Neural progenitor cell (in vitro differentiated cells): ENCODE data around the gene DLG3. TPM values are rescaled to one million over a fixed set of nuclear protein-coding genes. Genes with fewer than 3 reads are reported as not detected.

Source experiments
- DNase-seq: peaks from one replicate; pipeline ENCODE4 v3.0.0-alpha.2; 2016; ENCODE audit warnings: low spot score
- H2AFZ ChIP-seq: fragments of 200-600 bp; sonication (generic); replicated peaks from 2 replicates; pipeline ENCODE4 v1.6.1; 2016; ENCODE audit warnings: antibody characterized with exemption
- H3F3A ChIP-seq: fragments of 200-600 bp; sonication (generic); 2 replicates; pipeline ENCODE4 v1.6.1; 2016; ENCODE audit warnings: antibody characterized with exemption, low read depth
- H3K27ac ChIP-seq: fragments of 200-600 bp; sonication (generic); 2 replicates; pipeline ENCODE4 v1.5.1; 2016; ENCODE audit warnings: mild to moderate bottlenecking
- H3K27me3 ChIP-seq: fragments of 200-600 bp; sonication (generic); 2 replicates; pipeline ENCODE4 v1.6.1; 2016; ENCODE audit warnings: mild to moderate bottlenecking, moderate library complexity
- H3K36me3 ChIP-seq: fragments of 200-600 bp; sonication (generic); 2 replicates; pipeline ENCODE4 v1.5.1; 2016
- H3K4me1 ChIP-seq: fragments of 200-600 bp; sonication (generic); 2 replicates; pipeline ENCODE4 v1.6.1; 2016; ENCODE audit warnings: mixed run types
- H3K4me2 ChIP-seq: fragments of 200-600 bp; sonication (generic); 2 replicates; pipeline ENCODE4 v1.6.1; 2016
- H3K4me3 ChIP-seq: fragments of 200-600 bp; sonication (generic); 2 replicates; pipeline ENCODE4 v1.5.1; 2016
- H3K79me2 ChIP-seq: fragments of 200-600 bp; sonication (generic); 2 replicates; pipeline ENCODE4 v1.6.1; 2016; ENCODE audit warnings: low read depth
- H3K9ac ChIP-seq: fragments of 200-600 bp; sonication (generic); 2 replicates; pipeline ENCODE4 v1.6.1; 2016
- H3K9me3 ChIP-seq: fragments of 200-600 bp; sonication (generic); 2 replicates; pipeline ENCODE4 v1.5.1; 2016; ENCODE audit warnings: low read depth
- H4K20me1 ChIP-seq: fragments of 200-600 bp; sonication (generic); 2 replicates; pipeline ENCODE4 v1.6.1; 2016; ENCODE audit warnings: low read depth
- H3K27ac Mint-ChIP-seq: 3 replicates; pipeline ENCODE4 v1.8.0; 2021; ENCODE audit warnings: mixed read lengths
- H3K27me3 Mint-ChIP-seq: 2 replicates; pipeline ENCODE4 v1.8.0; 2022; ENCODE audit warnings: low read depth, mild to moderate bottlenecking, inconsistent platforms, moderate library complexity, mixed read lengths; ENCODE audit not compliant: insufficient read depth
- H3K36me3 Mint-ChIP-seq: 3 replicates; pipeline ENCODE4 v1.8.0; 2021; ENCODE audit warnings: mixed read lengths
- H3K4me1 Mint-ChIP-seq: 3 replicates; pipeline ENCODE4 v1.8.0; 2021; ENCODE audit warnings: mixed read lengths
- H3K4me3 Mint-ChIP-seq: 3 replicates; pipeline ENCODE4 v1.8.0; 2021; ENCODE audit warnings: mild to moderate bottlenecking, moderate library complexity, mixed read lengths
- H3K9me3 Mint-ChIP-seq: 3 replicates; pipeline ENCODE4 v1.8.0; 2020; ENCODE audit warnings: mixed read lengths
- CTCF ChIP-seq: fragments of 200-600 bp; sonication (generic); IDR thresholded peaks from 2 replicates; pipeline ENCODE4 v1.5.1; 2017; ENCODE audit warnings: antibody characterized with exemption, mild to moderate bottlenecking
- EZH2 ChIP-seq: fragments of 200-600 bp; sonication (generic); IDR thresholded peaks from 2 replicates; pipeline ENCODE4 v1.6.1; 2017; ENCODE audit warnings: antibody characterized with exemption, mild to moderate bottlenecking, moderate library complexity
- EZH2phosphoT487 ChIP-seq: fragments of 200-600 bp; sonication (generic); IDR thresholded peaks from 2 replicates; pipeline ENCODE4 v1.6.1; 2017; ENCODE audit warnings: antibody characterized with exemption
- total RNA-seq: library from RNA; depleted of rRNA; stranded (reverse); fragments of >200 nt; gene quantifications from 2 replicates; pipeline ENCODE4 v1.2.3, GENCODE V29; 2015; ENCODE audit warnings: low replicate concordance

DLG3 gene
- total RNA-seq, 1 donor from 2014 or later, result 90.5 TPM

GRCh38 chrX:70405003-70405402 is 39.6 kb upstream of the DLG3 start:
- Mint-ChIP-seq H3K27ac (no peak overlapping the region), H3K36me3 (peaks cover 7% of the 10 kb centered on the region), H3K4me1 (no peaks in the 10 kb centered on the region), H3K27me3 (peaks cover 2% of the 10 kb centered on the region), H3K9me3 (peaks cover 2% of the 10 kb centered on the region), H3K4me3 (no peak overlapping the region)
- Histone ChIP-seq H4K20me1 (no peaks in the 10 kb centered on the region), H3F3A (no peaks in the 10 kb centered on the region), H3K4me3 (no peak overlapping the region), H2AFZ (no peak overlapping the region), H3K27me3 (no peaks in the 10 kb centered on the region), H3K4me2 (no peak overlapping the region), H3K27ac (no peak overlapping the region), H3K4me1 (no peaks in the 10 kb centered on the region), H3K36me3 (no peaks in the 10 kb centered on the region), H3K9me3 (no peaks in the 10 kb centered on the region), H3K79me2 (no peaks in the 10 kb centered on the region), H3K9ac (no peak overlapping the region)
- DNase-seq, result no peak
- TF ChIP-seq EZH2 (no peak), CTCF (no peak), EZH2phosphoT487 (no peak)

GRCh38 chrX:70410921-70411320 is 33.7 kb upstream of the DLG3 start:
- Mint-ChIP-seq H3K36me3 (peaks cover 7% of the 10 kb centered on the region), H3K9me3 (no peaks in the 10 kb centered on the region), H3K27ac (no peak overlapping the region), H3K4me3 (no peak overlapping the region), H3K27me3 (peaks cover 2% of the 10 kb centered on the region), H3K4me1 (no peaks in the 10 kb centered on the region)
- Histone ChIP-seq H4K20me1 (no peaks in the 10 kb centered on the region), H3K27ac (no peak overlapping the region), H3K79me2 (no peaks in the 10 kb centered on the region), H3K4me2 (no peak overlapping the region), H3K9me3 (no peaks in the 10 kb centered on the region), H3K4me1 (no peaks in the 10 kb centered on the region), H3F3A (no peaks in the 10 kb centered on the region), H3K27me3 (no peaks in the 10 kb centered on the region), H3K9ac (no peak overlapping the region), H3K4me3 (no peak overlapping the region), H3K36me3 (no peaks in the 10 kb centered on the region), H2AFZ (no peak overlapping the region)
- no peak for DNase-seq
- no peak for TF ChIP-seq CTCF
- TF ChIP-seq EZH2phosphoT487, result no peak
- TF ChIP-seq EZH2, result no peak

- Histone ChIP-seq H3K27ac (no peak overlapping the region), H3K79me2 (no peaks in the 10 kb centered on the region), H3K4me3 (no peak overlapping the region), H3K4me1 (no peaks in the 10 kb centered on the region), H2AFZ (no peak overlapping the region), H3K36me3 (no peaks in the 10 kb centered on the region), H3F3A (no peaks in the 10 kb centered on the region), H3K9me3 (no peaks in the 10 kb centered on the region), H3K27me3 (no peaks in the 10 kb centered on the region), H3K9ac (no peak overlapping the region), H3K4me2 (no peak overlapping the region), H4K20me1 (no peaks in the 10 kb centered on the region)
- Mint-ChIP-seq H3K27ac (no peak overlapping the region), H3K27me3 (peaks cover 2% of the 10 kb centered on the region), H3K36me3 (peaks cover 7% of the 10 kb centered on the region), H3K9me3 (no peaks in the 10 kb centered on the region), H3K4me1 (no peaks in the 10 kb centered on the region), H3K4me3 (no peak overlapping the region)
- TF ChIP-seq EZH2phosphoT487, result no peak
- no peak for TF ChIP-seq EZH2
- no peak for TF ChIP-seq CTCF
- DNase-seq, result no peak
These were observed 33.2 kb upstream of the DLG3 start for GRCh38 chrX:70411475-70411874.
